GM19238 (cell line): ENCODE results near the gene KASH5.
"Not testable (repeated sequence)": the region's sequence is repeated elsewhere in the genome, so short reads cannot be mapped to it uniquely, and the experiment has no call there.

ENCODE experiments used
- DNase-seq: peaks from one replicate; pipeline ENCODE4 v3.0.0; 2011; ENCODE audit warnings: low spot score; ENCODE audit not compliant: insufficient read length

The KASH5 gene

DNA sequence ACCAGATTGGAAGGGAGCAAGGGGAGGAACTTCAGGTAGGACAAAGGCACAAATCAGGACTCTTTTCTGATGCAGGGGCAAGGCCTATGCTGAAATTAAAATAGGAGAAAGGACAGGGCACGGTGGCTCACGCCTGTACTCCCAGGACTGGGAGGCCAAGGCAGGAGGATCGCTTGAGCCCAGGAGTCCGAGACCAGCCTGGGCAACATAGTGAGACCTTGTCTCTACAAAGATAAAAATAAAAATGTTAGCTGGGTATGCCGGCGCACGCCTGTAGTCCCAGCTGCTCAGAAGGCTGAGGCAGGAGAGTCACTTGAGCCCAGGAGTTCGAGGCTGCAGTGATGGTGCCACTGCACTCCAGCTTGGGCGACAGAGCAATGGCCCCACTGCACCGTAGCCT lies 47.6 kb downstream of the KASH5 start:
- no peak for DNase-seq

DNA sequence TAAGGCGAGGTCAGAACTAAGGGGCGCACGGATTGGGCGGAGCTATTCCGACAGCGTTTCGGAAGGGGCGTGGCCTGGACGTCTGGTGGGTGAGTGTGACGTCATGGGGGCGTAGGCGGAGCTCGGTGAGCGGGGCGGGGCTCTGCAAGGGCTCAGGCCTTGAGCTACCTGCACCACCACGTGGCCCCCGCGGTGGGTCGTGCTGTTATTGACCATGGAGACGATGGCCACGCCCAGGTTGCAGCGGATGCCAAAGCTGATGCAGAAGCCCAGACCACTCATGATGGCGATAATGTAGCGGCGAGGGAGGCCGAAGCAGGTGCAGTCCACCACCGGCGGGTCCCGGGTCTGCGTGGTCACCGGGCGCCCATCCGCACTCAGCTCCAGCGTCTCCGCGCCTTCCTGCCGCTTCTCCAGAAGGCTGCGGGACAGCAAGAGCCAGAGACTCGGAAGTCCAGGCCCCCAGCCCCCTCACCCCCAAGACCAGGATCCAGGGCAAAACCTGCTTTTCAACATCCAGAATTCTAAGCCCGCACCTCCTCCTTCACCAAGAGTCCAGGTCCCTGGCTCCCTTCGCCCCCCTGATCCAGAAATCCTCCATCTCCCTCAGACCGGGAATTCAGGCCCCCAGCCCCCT lies 48.5 kb downstream of the KASH5 start:
- no peak for DNase-seq

DNA sequence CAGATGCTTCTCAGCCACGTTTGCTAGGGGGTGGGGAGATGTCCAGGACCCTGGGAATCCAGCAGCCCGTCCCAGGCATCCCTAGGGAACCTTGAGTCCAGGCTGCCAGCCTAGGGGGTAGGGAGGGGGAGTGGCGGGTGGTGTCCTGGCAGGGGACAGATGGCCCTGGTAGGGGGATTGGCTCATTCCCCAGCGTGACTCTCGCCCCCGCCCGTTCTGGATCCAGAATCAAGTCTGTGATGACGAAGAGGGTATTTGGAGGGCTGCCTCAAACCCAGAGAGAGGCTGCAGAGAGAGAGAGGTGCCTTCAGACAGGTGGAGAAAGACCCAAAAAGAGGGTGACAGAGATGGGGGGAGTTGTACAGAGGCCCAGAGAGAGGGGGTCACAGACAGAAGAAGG lies 49.2 kb downstream of the KASH5 start:
- DNase-seq = no peak

DNA sequence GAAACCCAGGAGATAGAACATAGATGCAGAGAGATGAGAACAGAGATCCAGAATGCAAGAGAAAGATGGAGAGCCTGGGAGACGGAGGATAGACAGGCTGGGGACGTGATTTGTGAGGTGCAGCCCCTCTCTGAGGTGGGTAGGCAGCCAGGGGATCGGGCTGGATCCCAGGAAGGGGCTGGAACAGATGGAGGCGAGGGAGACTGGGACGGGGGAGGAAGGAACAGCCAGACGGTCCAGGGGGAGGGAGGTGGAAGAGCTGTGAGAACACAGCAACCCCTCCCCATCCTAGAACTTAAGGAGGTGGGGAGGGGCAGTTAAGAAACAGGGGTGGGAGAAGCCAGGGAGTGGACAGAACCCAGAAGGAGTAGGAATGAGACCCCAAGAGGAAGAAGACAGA lies 50.2 kb downstream of the KASH5 start:
- DNase-seq = no peak

- no peak for DNase-seq
Measured at GRCh38 chr19:49439836-49440235, 51.8 kb downstream of the KASH5 start.

GRCh38 chr19:49440439-49441209 lies 52.6 kb downstream of the KASH5 start:
- no peak for DNase-seq

DNA sequence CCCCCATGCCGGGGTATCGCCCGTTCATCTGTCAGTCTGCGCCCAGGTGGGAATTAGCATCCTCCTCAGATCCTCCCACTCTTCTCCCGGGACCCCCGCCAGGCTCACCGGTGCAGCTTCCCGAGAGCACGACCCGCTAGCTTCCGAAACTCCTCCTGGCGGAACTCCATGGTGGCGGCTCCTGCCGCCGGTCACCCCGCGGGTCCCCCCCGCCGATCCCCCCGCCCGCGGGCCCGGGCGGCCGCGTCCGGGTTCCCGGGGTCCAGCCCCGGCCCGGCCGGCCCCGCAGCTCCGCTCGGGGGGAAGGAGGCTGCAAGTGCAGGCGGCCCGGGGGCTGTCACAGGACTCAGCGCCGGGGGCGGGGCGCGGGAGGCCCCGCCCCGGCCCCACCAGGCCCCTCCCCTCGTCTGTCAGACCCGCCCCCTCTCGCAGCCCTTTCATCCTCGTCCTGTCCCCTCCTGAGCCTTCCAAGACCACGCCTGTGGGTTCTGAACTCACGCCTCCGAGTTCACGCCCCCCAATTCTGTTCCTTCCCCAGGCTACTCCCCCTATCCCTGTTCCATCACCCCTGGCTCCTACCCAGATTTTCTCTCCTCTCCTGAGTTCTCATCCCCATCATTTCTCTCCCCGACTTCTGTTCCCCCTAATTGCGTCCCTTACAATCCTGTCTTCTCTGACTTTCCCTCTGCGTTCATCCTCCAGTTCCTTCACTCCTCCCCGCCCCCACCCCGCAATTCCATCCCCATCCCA lies 53.3 kb downstream of the KASH5 start, which contains the start of gene SLC17A7:
Gene SLC17A7 (minus strand): TSS at position 318 of the 750 bp plus-strand sequence. CDS start 148 bp downstream, at position 170.
- no peak for DNase-seq

DNA sequence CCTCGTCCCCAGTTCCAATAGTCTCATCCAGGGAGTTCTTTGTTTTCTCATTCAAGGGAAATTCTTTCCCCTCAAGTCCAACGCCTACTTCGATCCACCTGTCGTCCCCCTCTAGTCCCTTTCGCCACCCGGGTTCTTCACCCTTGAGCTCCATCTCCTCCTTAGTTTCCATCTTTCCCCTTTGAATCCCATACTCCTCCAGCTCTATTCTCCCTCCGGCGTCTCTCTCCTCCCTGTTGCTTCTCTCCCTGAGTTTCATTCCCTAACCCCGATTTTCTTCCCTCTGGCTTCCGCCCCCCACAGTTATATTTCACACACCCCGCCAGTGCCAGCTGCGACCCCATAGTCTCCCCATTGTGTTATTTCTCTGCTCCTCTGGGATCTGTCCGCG lies 53.9 kb downstream of the KASH5 start:
- DNase-seq = no peak

DNA sequence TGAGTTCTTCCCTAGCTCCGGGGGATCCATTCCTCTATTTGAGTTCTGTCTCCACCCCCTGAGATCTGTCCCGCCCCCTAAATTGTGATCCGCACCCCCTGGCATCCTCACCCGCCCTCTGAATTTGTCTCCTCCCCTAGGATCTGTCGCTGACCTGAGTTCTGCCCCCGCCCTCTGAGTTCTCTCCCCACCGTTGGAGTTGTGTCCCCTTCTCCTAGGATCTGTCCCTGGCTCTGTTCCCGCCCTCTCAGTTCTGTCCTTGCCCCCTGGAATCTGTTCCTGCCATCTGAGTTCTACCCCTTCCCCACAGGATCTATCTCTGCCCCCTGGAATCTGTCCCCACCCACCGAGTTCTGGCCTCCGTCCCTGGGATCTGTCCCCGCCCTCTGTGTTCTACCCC lies 54.3 kb downstream of the KASH5 start:
- no peak for DNase-seq

DNA sequence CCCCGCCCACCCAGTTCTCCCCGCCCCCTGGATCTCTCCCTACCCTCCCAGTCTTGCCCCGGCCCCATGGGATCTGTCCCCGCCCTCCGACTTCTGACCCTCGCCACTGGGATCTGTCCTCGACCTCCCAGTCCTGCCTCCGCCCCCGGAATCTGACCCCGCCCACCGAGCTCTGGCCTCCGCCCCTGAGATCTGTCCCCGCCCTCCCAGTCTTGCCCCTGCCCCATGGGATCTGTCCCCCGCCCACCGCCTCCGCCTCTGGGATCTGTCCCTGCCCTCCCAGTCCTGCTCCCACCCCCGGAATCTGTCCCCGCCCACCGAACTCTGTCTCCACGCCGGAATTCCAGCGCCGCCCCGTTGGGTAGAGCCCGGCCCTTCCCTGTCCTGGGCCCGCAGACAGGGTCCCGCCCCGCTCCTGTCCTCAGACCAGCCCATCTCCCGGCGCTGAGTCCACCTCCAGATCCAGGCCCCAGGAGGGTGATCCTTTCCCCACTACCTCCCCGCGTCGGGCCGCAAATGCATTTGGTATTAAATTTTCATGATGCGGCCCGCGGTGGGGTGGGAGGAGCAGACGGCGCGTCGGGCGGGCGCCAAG lies 54.8 kb downstream of the KASH5 start:
- DNase-seq = peak; percentile 70

DNA sequence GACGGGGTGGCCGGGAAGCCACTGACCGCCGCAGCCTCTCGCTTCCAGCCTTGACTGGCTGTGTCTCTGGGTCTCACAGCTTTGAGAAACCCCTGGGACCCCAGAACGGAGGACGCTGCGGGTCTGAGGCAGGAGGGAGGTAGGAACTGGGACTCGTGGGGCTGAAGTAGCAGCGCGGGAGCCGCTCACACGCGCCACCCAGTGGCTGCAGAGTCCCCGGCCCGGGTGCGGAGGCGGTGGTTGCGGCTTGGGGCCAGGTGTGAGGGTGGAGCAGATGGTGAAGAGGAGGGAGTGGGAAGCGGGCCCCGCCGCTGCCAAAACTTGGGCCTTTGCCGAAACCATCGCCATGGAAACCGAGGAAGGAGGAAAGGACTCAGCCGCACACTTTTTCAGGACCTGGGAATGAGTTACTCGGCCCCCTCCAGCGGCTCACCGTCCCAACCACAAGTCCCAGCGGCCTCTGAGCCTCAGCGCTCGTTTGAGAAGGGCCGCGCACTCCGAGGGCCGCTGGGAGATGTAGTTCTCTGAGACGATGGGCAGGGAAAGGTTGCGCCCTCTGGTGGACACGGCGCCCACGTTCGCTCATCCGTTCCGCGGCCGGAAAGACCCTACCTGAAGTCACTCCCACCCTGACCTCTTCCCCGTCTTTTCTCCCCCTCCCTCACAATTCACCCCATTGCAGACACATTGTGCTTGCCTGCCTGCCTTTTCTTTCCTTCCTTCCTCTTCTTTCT lies 55.5 kb downstream of the KASH5 start:
- peak; percentile 97 for DNase-seq

GRCh38 chr19:49444100-49444700 lies 56.2 kb downstream of the KASH5 start:
- DNase-seq = not testable (repeated sequence)

- no peak for DNase-seq
Measured at GRCh38 chr19:49445997-49446396, 57.9 kb downstream of the KASH5 start.

GRCh38 chr19:49447485-49448431 lies 59.7 kb downstream of the KASH5 start:
- DNase-seq = no peak

GRCh38 chr19:49448432-49448786 lies 60.4 kb downstream of the KASH5 start:
- no peak for DNase-seq

- DNase-seq = no peak
Measured at GRCh38 chr19:49450405-49450804, 62.4 kb downstream of the KASH5 start.

GRCh38 chr19:49451430-49452181 lies 63.6 kb downstream of the KASH5 start, which contains the start of gene PIH1D1:
PIH1D1 (minus strand) TSS chr19:49451814; CDS start chr19:49451574, 240 bp downstream.
- peak; percentile 89 for DNase-seq

DNA sequence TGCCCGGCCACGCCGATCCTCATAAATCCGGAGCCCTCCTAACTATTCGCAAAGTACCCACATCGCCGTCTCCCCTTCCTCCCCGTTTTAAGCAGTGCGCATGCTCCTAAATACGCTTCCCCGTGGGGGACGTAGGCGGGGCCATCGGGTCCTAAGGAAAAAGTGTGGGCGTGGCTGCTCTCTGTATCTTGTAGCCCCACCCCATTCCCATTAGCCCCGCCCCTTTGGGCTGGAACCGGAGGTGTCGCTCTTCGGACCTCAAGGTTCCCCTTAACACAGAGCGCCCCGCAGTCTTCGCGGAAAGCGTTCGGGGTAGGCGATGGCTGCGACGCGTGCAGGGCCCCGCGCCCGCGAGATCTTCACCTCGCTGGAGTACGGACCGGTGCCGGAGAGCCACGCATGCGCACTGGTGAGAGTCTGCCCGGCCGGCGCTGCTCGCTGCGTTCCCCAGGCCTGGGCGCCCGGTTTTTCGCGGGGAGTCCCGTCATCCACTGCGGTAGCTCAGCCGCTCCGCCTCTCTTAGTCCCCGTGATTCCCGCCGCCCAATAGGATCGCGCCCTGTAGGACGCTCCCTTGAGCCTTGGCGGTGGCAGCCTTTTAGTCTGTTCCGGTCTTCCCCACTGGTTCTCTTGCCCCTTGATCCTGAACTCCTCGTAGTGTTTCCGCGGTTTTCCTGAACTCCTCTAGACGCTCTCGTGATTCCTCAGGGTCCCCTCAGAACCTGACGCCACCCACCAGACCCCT lies 65.1 kb downstream of the KASH5 start, which contains the start of gene ALDH16A1:
Gene ALDH16A1 (plus strand): TSS at position 213 of the 744 bp plus-strand sequence. CDS start 107 bp downstream, at position 320.
- DNase-seq = peak; percentile 96
